Fibroblast of villous mesenchyme (primary cell): Measurements from ENCODE around the gene GAPDH. TPM values are rescaled to one million over a fixed set of nuclear protein-coding genes. Genes with fewer than 3 reads are reported as not detected.
"Not testable (repeated sequence)": the region's sequence is repeated elsewhere in the genome, so short reads cannot be mapped to it uniquely, and the experiment has no call there.

Experiments used
- DNase-seq: peaks from one replicate; pipeline ENCODE4 v3.0.0-alpha.2; 2010; ENCODE audit warnings: low read depth
- H3K4me3 ChIP-seq: 2 replicates; pipeline ENCODE4 v1.5.1; 2011; ENCODE audit warnings: low read depth, mild to moderate bottlenecking, low read length
- CTCF ChIP-seq: IDR thresholded peaks from 2 replicates; pipeline ENCODE4 v1.5.1; 2012; ENCODE audit warnings: low read depth, mild to moderate bottlenecking, low read length; ENCODE audit not compliant: insufficient read depth
- total RNA-seq: library from RNA; depleted of rRNA; stranded (reverse); fragments of >200 nt; gene quantifications from 2 replicates; pipeline ENCODE4 v1.2.3, GENCODE V29; 2012

GAPDH gene
- total RNA-seq, 1 donor = 6,118 TPM

GRCh38 chr12:6555018-6555691, 20.8 kb downstream of the GAPDH start:
- no peak for DNase-seq
- TF ChIP-seq CTCF = no peak
- peak overlapping the region; percentile 81 for H3K4me3 ChIP-seq

- DNase-seq, H3K4me3 ChIP-seq: not testable (repeated sequence)
Observed at GRCh38 chr12:6556496-6556817, 22.1 kb downstream of the GAPDH start.

- no peak for DNase-seq
- H3K4me3 ChIP-seq = no peak overlapping the region
- TF ChIP-seq CTCF = no peak
Observed at GRCh38 chr12:6556857-6557256, 22.5 kb downstream of the GAPDH start.

GRCh38 chr12:6558014-6558760, 23.9 kb downstream of the GAPDH start:
- TF ChIP-seq CTCF = peak; percentile 60
- H3K4me3 ChIP-seq = not testable (repeated sequence)
- DNase-seq = peak; percentile 76

- no peak for TF ChIP-seq CTCF
- no peak overlapping the region for H3K4me3 ChIP-seq
- no peak for DNase-seq
Observed at GRCh38 chr12:6559500-6559899, 25.2 kb downstream of the GAPDH start.

GRCh38 chr12:6560501-6561205, 26.3 kb downstream of the GAPDH start:
- no peak overlapping the region for H3K4me3 ChIP-seq
- no peak for TF ChIP-seq CTCF
- DNase-seq = no peak

GRCh38 chr12:6562881-6563280, 28.6 kb downstream of the GAPDH start:
- H3K4me3 ChIP-seq = no peak overlapping the region
- no peak for TF ChIP-seq CTCF
- DNase-seq = no peak
